ENCODE data around the gene SGPP1.
"Not testable (repeated sequence)": the region's sequence is repeated elsewhere in the genome, so short reads cannot be mapped to it uniquely, and the experiment has no call there.

The SGPP1 gene

GRCh38 chr14:63727736-63728728 is at the start of gene SGPP1:
TSS of gene SGPP1 (minus strand) at chr14:63728065. CDS start at chr14:63727944, 121 bp downstream.
- DNase-seq = peak; percentile 88 to 91
- peak; percentile 76 for TF ChIP-seq POLR2A (IDR thresholded peaks at IDR 0.05; ENCODE audit: low read length)
- TF ChIP-seq GATA1 (IDR thresholded peaks at IDR 0.05; ENCODE audit: low read depth, low read length) = no peak

GRCh38 chr14:63777024-63777423 is 49.2 kb upstream of the SGPP1 start:
- DNase-seq = no peak
- TF ChIP-seq POLR2A (IDR thresholded peaks at IDR 0.05; ENCODE audit: low read length) (no peak), GATA1 (IDR thresholded peaks at IDR 0.05; ENCODE audit: low read depth, low read length) (no peak)

- no peak for DNase-seq
- TF ChIP-seq POLR2A (IDR thresholded peaks at IDR 0.05; ENCODE audit: low read length) (no peak), GATA1 (IDR thresholded peaks at IDR 0.05; ENCODE audit: low read depth, low read length) (no peak)
These were observed 45.6 kb upstream of the SGPP1 start for GRCh38 chr14:63773504-63773903.

- no peak for TF ChIP-seq GATA1 (IDR thresholded peaks at IDR 0.05; ENCODE audit: low read depth, low read length)
- TF ChIP-seq POLR2A (IDR thresholded peaks at IDR 0.05; ENCODE audit: low read length) = no peak
- peak; percentile 55 to 74 for DNase-seq
These were observed 42.4 kb upstream of the SGPP1 start for GRCh38 chr14:63770187-63770807.

- TF ChIP-seq GATA1 (IDR thresholded peaks at IDR 0.05; ENCODE audit: low read depth, low read length) (no peak), POLR2A (IDR thresholded peaks at IDR 0.05; ENCODE audit: low read length) (no peak)
- DNase-seq = no peak
These were observed 38.7 kb upstream of the SGPP1 start for GRCh38 chr14:63766611-63767010.

- no peak for DNase-seq
- TF ChIP-seq GATA1 (IDR thresholded peaks at IDR 0.05; ENCODE audit: low read depth, low read length) (no peak), POLR2A (IDR thresholded peaks at IDR 0.05; ENCODE audit: low read length) (no peak)
These were observed 36.8 kb upstream of the SGPP1 start for GRCh38 chr14:63764620-63765139.

GRCh38 chr14:63764103-63764502 is 36.2 kb upstream of the SGPP1 start:
- no peak for DNase-seq
- TF ChIP-seq GATA1 (IDR thresholded peaks at IDR 0.05; ENCODE audit: low read depth, low read length) (no peak), POLR2A (IDR thresholded peaks at IDR 0.05; ENCODE audit: low read length) (no peak)

- DNase-seq = no peak
These were observed 33.7 kb upstream of the SGPP1 start for GRCh38 chr14:63761351-63762117.

GRCh38 chr14:63760014-63760413 is 32.1 kb upstream of the SGPP1 start:
- no peak for DNase-seq
- TF ChIP-seq GATA1 (IDR thresholded peaks at IDR 0.05; ENCODE audit: low read depth, low read length) (no peak), POLR2A (IDR thresholded peaks at IDR 0.05; ENCODE audit: low read length) (no peak)

More at GRCh38 chr14:63761351-63762117, 33.7 kb upstream of the SGPP1 start:
- TF ChIP-seq GATA1 (IDR thresholded peaks at IDR 0.05; ENCODE audit: low read depth, low read length) (no peak), POLR2A (IDR thresholded peaks at IDR 0.05; ENCODE audit: low read length) (no peak)

- no peak for DNase-seq
- TF ChIP-seq POLR2A (IDR thresholded peaks at IDR 0.05; ENCODE audit: low read length) = no peak
- TF ChIP-seq GATA1 (IDR thresholded peaks at IDR 0.05; ENCODE audit: low read depth, low read length) = no peak
These were observed 31.6 kb upstream of the SGPP1 start for GRCh38 chr14:63759456-63759855.

- TF ChIP-seq POLR2A (IDR thresholded peaks at IDR 0.05; ENCODE audit: low read length) (no peak), GATA1 (IDR thresholded peaks at IDR 0.05; ENCODE audit: low read depth, low read length) (no peak)
- no peak for DNase-seq
These were observed 29.3 kb upstream of the SGPP1 start for GRCh38 chr14:63757211-63757610.

- TF ChIP-seq POLR2A (IDR thresholded peaks at IDR 0.05; ENCODE audit: low read length) = no peak
- TF ChIP-seq GATA1 (IDR thresholded peaks at IDR 0.05; ENCODE audit: low read depth, low read length) = no peak
- no peak for DNase-seq
These were observed 24.7 kb upstream of the SGPP1 start for GRCh38 chr14:63752449-63753169.

GRCh38 chr14:63751076-63751475 is 23.2 kb upstream of the SGPP1 start:
- not testable (repeated sequence) for DNase-seq
